DOHH2 (cell line): ENCODE data around the gene FAM124B.

Experiments
- EZH2phosphoT487 ChIP-seq: fragments of 200-600 bp; sonication (generic); IDR thresholded peaks from 2 replicates; pipeline ENCODE4 v1.6.1; 2017; ENCODE audit warnings: borderline replicate concordance, mild to moderate bottlenecking, antibody characterized with exemption, low read length, moderate library complexity, mixed read lengths
- TF ChIP-seq, protein P1 (sequence below): fragments of 200-600 bp; sonication (generic); IDR thresholded peaks from one replicate; pipeline ENCODE4 v1.5.1; 2014; ENCODE audit warnings: antibody characterized with exemption, mild to moderate bottlenecking, low read depth, low read length; ENCODE audit not compliant: poor library complexity, severe bottlenecking

DNA sequence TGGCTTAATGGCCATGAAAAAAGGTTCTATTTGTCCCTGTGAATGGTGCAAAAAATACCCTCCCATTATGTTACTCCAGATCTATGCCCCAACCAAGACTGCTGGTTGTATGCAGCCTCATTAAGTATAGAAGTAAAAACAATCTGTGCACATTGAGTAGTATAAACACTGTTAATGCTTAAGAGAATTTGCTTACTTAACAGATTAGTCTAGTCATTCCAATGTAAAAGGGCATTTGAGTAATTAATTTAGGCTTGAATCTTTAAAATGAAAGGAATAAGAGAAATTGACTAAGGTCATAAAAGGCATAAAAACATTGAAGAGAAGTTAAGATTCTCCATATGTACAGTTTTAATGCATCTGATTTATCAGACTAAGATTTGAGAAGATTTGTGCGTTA, 51.2 kb downstream of the FAM124B start:
- no peak for TF ChIP-seq EZH2phosphoT487
- TF ChIP-seq, protein P1, sequence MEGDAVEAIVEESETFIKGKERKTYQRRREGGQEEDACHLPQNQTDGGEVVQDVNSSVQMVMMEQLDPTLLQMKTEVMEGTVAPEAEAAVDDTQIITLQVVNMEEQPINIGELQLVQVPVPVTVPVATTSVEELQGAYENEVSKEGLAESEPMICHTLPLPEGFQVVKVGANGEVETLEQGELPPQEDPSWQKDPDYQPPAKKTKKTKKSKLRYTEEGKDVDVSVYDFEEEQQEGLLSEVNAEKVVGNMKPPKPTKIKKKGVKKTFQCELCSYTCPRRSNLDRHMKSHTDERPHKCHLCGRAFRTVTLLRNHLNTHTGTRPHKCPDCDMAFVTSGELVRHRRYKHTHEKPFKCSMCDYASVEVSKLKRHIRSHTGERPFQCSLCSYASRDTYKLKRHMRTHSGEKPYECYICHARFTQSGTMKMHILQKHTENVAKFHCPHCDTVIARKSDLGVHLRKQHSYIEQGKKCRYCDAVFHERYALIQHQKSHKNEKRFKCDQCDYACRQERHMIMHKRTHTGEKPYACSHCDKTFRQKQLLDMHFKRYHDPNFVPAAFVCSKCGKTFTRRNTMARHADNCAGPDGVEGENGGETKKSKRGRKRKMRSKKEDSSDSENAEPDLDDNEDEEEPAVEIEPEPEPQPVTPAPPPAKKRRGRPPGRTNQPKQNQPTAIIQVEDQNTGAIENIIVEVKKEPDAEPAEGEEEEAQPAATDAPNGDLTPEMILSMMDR = no peak
